ENCODE results near the gene APRT.

Gene APRT

DNA sequence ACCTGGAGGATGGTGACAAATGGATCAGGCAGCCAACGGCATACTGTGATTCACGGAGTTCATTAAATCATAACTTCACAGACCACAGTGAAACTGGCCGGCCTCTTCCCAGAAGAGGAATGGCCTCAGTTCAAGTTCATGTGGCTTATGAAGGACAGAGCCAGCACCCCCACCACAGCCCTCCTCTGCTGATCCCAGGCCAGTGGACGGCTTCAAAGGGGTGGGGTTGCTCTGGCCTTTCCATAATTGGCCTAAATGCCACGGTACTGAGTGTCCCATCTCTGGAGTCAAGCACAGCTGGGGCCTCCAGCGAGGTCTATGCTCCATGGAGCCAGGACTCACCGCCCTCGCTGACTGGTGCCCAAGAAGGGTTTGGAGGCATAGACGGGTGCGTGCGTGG is 23.7 kb upstream of the APRT start:
- TF ChIP-seq, protein P1, sequence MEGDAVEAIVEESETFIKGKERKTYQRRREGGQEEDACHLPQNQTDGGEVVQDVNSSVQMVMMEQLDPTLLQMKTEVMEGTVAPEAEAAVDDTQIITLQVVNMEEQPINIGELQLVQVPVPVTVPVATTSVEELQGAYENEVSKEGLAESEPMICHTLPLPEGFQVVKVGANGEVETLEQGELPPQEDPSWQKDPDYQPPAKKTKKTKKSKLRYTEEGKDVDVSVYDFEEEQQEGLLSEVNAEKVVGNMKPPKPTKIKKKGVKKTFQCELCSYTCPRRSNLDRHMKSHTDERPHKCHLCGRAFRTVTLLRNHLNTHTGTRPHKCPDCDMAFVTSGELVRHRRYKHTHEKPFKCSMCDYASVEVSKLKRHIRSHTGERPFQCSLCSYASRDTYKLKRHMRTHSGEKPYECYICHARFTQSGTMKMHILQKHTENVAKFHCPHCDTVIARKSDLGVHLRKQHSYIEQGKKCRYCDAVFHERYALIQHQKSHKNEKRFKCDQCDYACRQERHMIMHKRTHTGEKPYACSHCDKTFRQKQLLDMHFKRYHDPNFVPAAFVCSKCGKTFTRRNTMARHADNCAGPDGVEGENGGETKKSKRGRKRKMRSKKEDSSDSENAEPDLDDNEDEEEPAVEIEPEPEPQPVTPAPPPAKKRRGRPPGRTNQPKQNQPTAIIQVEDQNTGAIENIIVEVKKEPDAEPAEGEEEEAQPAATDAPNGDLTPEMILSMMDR (IDR thresholded peaks at IDR 0.05), result no peak

DNA sequence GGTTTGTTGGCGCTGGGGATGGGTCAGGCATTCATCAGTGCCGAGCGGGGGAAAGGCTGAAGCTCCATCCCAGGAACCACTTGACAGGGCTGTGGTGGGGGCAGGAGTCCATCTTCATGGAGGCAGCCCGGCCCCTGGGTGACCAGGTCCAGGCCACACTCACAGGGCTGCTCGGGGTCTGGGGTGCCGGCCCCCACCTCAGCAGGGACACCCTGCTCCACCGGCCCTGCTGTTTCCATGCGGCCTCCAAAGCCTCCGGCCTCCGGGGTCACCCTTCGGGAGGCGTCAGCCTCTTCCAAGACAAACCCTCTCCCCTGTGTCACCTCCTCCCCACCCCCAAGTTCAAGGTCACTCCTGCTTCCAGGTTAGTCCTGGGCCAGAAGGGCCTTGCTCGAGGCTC is 22.9 kb upstream of the APRT start:
- TF ChIP-seq, protein P1 (IDR thresholded peaks at IDR 0.05), result no peak

DNA sequence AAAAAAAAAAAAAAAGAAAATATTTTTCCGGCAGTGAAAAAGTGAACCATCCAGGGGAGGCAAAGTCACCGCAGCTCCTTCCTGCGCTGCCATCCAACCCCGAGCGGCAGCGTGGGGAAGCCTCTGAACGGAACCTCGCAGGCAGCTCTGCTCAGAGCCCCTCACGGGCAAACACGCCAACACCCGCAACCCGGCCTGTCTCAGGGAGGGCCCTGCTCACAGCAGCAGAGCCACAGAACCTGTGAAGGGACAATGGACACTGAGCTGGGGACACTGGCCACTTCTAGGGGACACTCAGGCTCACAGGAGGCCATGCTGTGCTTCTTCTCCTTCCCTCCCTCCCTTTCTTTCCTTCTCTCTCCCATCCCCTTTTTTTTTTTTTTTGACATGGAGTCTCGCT is 21.4 kb upstream of the APRT start:
- TF ChIP-seq, protein P1 (IDR thresholded peaks at IDR 0.05), result no peak

DNA sequence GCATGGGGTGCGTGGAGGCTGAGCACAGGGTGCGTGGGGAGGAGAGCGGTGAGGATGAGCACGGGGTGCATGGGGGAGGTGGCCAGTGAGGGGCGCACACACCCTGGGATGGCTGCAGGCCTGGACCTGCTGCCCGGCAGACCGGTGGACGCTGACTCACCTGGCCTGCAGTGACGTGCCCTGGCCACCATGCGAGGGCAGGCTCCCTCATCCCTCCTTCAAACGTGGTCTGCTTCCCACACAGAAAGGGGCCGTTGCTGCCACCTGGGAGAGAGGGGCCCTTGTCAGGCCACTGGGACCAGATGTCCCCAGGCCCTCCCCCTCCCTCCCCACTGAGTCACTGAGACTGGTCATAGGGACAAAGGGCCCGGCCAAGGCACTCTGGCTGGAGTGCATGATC is 20.1 kb upstream of the APRT start:
- TF ChIP-seq, protein P1 (IDR thresholded peaks at IDR 0.05), result no peak

DNA sequence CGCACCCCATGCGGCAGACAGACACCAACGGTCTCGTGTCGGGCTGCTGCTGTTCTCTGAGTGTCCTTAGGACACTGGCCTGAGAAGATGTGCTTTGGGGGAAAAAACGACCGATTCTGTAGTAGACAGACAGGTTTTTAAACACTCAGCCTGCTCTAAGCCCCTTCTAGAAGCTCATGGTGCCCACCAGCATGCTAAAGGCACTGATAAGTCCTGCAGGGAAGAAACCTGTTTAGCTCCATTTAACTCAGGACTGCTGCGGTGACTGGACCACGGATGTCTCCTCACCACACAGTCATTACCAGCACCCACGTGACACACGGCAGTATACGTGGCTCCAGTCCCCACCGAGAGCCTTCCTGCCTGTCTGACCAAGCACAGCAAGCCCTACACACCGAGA is 19.1 kb upstream of the APRT start:
- TF ChIP-seq, protein P1 (IDR thresholded peaks at IDR 0.05), result no peak

DNA sequence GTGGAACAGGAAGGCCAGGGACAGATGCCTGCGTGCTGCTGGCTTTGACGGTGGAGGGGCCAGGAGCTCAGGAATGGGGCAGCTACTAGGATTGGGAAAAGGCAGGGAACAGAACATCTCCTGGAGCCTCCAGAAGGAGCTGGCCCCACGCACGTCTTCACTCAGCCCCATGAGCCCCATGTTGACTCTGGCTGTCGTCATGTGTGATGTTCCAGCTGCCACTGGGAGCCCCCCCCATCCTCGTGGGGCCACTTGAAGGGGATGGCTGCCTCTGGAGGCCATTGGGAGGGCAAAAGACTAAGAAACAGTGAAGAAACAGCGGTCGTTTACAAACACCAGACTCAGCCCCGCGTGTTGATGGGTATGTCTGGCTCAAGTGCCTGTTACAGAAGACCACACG is 18.5 kb upstream of the APRT start:
- TF ChIP-seq, protein P1 (IDR thresholded peaks at IDR 0.05), result no peak

DNA sequence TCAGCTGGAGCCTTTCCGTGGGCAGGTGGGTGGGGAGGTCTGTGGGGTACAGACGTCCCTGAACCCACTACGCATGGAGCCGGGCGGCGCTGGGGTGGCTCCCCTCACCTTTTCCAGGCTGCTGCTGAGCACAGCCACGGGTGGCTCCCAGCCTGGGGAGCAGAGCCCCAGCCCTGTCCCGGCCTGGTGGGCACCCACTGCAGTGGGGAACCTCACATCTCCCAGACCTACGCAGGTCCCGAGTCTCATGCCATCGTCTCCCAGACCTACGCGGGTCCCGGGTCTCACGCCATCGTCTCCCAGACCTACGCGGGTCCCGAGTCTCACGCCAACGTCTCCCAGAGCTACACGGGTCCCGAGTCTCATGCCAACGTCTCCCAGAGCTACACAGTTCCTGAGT is 17.0 kb upstream of the APRT start:
- TF ChIP-seq, protein P1 (IDR thresholded peaks at IDR 0.05), result no peak

DNA sequence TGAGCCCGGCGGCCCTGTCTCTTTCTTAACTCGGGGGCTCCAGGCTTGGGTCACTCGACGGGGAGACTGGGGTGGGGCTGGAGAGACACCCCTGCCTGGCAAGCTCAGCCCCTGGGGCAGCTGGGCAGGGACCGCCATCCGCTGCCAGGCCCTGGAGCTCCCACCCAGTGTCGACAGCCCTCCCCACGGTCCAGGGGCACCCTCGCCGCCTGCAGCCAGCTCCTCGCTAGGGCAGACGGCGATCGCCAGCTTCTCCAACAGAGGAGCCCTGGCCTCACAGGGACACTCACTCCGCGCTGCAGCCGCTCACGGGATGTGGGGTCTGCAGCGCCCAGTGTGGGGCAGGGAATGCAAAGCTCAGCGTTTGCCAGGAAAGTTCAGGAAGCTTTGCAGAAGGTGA is 16.0 kb upstream of the APRT start:
- TF ChIP-seq, protein P1 (IDR thresholded peaks at IDR 0.05), result no peak
